HepG2 (cell line): ENCODE data around the gene CCDC38. TPM values are rescaled to one million over a fixed set of nuclear protein-coding genes. Genes with fewer than 3 reads are reported as not detected.
A peak's percentile ranks its signal among the peaks of the same experiment; 100 is the strongest.

ENCODE experiments used
- ARNT ChIP-seq: fragments of 450-650 bp; IDR thresholded peaks from 2 replicates; pipeline ENCODE4 v1.6.1; 2017
- ASH2L ChIP-seq: fragments of 300-600, 200-600 bp; sonication (generic); IDR thresholded peaks from 2 replicates; pipeline ENCODE4 v1.7.0; 2017; ENCODE audit warnings: low read depth, mild to moderate bottlenecking, moderate library complexity, mixed read lengths, low read length; ENCODE audit not compliant: insufficient read length
- ATF1 ChIP-seq: IDR thresholded peaks from 2 replicates; pipeline ENCODE4 v1.6.1; 2016; ENCODE audit warnings: mild to moderate bottlenecking, control low read depth
- DPF2 ChIP-seq: sonication (generic); formaldehyde crosslinking; IDR thresholded peaks from 2 replicates; pipeline ENCODE4 v1.4.0; 2020; ENCODE audit warnings: mild to moderate bottlenecking, low read depth, missing genetic modification reagents, borderline replicate concordance
- DR1 ChIP-seq: sonication (generic); formaldehyde crosslinking; IDR thresholded peaks from 2 replicates; pipeline ENCODE4 v1.8.0; 2021; ENCODE audit warnings: mild to moderate bottlenecking, missing genetic modification reagents, inconsistent platforms
- FOXJ3 ChIP-seq: sonication (generic); formaldehyde crosslinking; IDR thresholded peaks from 2 replicates; pipeline ENCODE4 v1.4.0; 2020; ENCODE audit warnings: missing genetic modification reagents, mild to moderate bottlenecking, borderline replicate concordance
- GABPA ChIP-seq, 2 experiments: IDR thresholded peaks; 2 replicates each; pipeline ENCODE4 v1.6.1; 2011 to 2016; ENCODE audit warnings: low read depth in 2 of 2, low read length in 1 of 2, missing biosample characterization in 1 of 2, missing genetic modification characterization in 1 of 2
- MED8 ChIP-seq: sonication (generic); formaldehyde crosslinking; IDR thresholded peaks from 2 replicates; pipeline ENCODE4 v1.8.1; 2023; ENCODE audit warnings: mild to moderate bottlenecking, missing genetic modification reagents; ENCODE audit not compliant: insufficient replicate concordance
- MEIS2 ChIP-seq: sonication (generic); formaldehyde crosslinking; IDR thresholded peaks from 2 replicates; pipeline ENCODE4 v1.9.0; 2021; ENCODE audit warnings: mild to moderate bottlenecking, missing genetic modification reagents
- MIXL1 ChIP-seq: IDR thresholded peaks from 2 replicates; pipeline ENCODE4 v1.6.1; 2016
- MTERF4 ChIP-seq: sonication (generic); formaldehyde crosslinking; IDR thresholded peaks from 2 replicates; pipeline ENCODE4 v1.8.0; 2023; ENCODE audit warnings: mild to moderate bottlenecking, missing genetic modification reagents
- NFKB2 ChIP-seq: sonication (generic); formaldehyde crosslinking; IDR thresholded peaks from 2 replicates; pipeline ENCODE4 v1.4.0; 2020; ENCODE audit warnings: missing genetic modification reagents, borderline replicate concordance
- RARA ChIP-seq: IDR thresholded peaks from 2 replicates; pipeline ENCODE4 v1.6.1; 2016; ENCODE audit warnings: missing genetic modification reagents, missing compliant biosample characterization
- SRSF4 ChIP-seq: fragments of 200-400 bp; formaldehyde crosslinking; IDR thresholded peaks from one replicate; pipeline ENCODE4 v1.6.1; 2018; ENCODE audit warnings: mild to moderate bottlenecking, low read depth, low read length, moderate library complexity; ENCODE audit not compliant: poor library complexity, severe bottlenecking
- SYNCRIP ChIP-seq: fragments of 200-400 bp; formaldehyde crosslinking; IDR thresholded peaks from 2 replicates; pipeline ENCODE4 v1.6.1; 2018; ENCODE audit warnings: mild to moderate bottlenecking, low read depth, low read length; ENCODE audit not compliant: insufficient read depth
- TBL1XR1 ChIP-seq: fragments of 150-350 bp; IDR thresholded peaks from 2 replicates; pipeline ENCODE4 v1.6.1; 2014; ENCODE audit warnings: borderline replicate concordance, low read length; ENCODE audit not compliant: partially characterized antibody
- TCF12 ChIP-seq, 2 experiments: fragments of 450-650 bp in 1 of 2; sonication (generic) in 1 of 2; formaldehyde crosslinking in 1 of 2; IDR thresholded peaks; 2 replicates each; pipeline versions ENCODE4 v1.6.1 to v1.8.0; 2017 to 2022; ENCODE audit warnings: antibody characterized with exemption in 1 of 2, mild to moderate bottlenecking in 1 of 2, missing genetic modification reagents in 1 of 2, moderate library complexity in 1 of 2
- YEATS2 ChIP-seq: sonication (generic); formaldehyde crosslinking; IDR thresholded peaks from 2 replicates; pipeline ENCODE4 v1.4.0; 2020; ENCODE audit warnings: missing genetic modification reagents, borderline replicate concordance
- ZBTB49 ChIP-seq: sonication (generic); formaldehyde crosslinking; IDR thresholded peaks from 2 replicates; pipeline ENCODE4 v1.4.0; 2020; ENCODE audit warnings: missing genetic modification reagents, borderline replicate concordance
- ZNF232 ChIP-seq: sonication (generic); formaldehyde crosslinking; IDR thresholded peaks from 2 replicates; pipeline ENCODE4 v1.4.0; 2020; ENCODE audit warnings: missing genetic modification reagents, borderline replicate concordance
- ZNF264 ChIP-seq: sonication (generic); formaldehyde crosslinking; IDR thresholded peaks from 2 replicates; pipeline ENCODE4 v1.4.0; 2020; ENCODE audit warnings: missing genetic modification reagents
- ZNF3 ChIP-seq: IDR thresholded peaks from 2 replicates; pipeline ENCODE4 v1.7.0; 2017; ENCODE audit warnings: inconsistent platforms
- ZSCAN29 ChIP-seq: sonication (generic); formaldehyde crosslinking; conservative IDR thresholded peaks from 2 replicates; pipeline ENCODE4 v1.4.0; 2020; ENCODE audit warnings: mild to moderate bottlenecking, missing genetic modification reagents
- polyA plus RNA-seq, 8 experiments: library from polyadenylated mRNA; depleted of rRNA in 3 of 8; stranded (reverse) in 7 of 8; unstranded in 1 of 8; fragments of >200 nt; fragmentation: Illumina TruSeq in 4 of 8; extraction: Trizol in 4 of 8; gene quantifications; 2 replicates each; pipeline versions ENCODE4 v1.2.1 to v1.2.3, GENCODE V29; 2011 to 2016; ENCODE audit warnings: low read depth in 4 of 8, missing spikeins in 1 of 8, mixed read lengths in 1 of 8; ENCODE audit not compliant: insufficient read depth in 1 of 8
- total RNA-seq, 5 experiments: library from RNA; depleted of rRNA; stranded (reverse); fragments of >200 nt; fragmentation: Illumina TruSeq; extraction: Trizol; gene quantifications; 2 replicates each; pipeline ENCODE4 v1.2.3, GENCODE V29; 2016; ENCODE audit warnings: low read depth in 1 of 5

The CCDC38 gene
- total and polyA plus RNA-seq, 2 of the 13 experiments (the other 11 are each of a cell fraction or from before 2014, with no cell fraction given), result 0.24 to 0.32 TPM

- TF ChIP-seq SRSF4, result no peak
- no peak for TF ChIP-seq ZSCAN29
- TF ChIP-seq FOXJ3 (CRISPR knock-in tag), result peak; percentile 92
- TF ChIP-seq GABPA (IDR thresholded peaks at IDR 0.05; ENCODE audit: low read depth, low read length), result no peak
- peak; percentile 55; the same call in 1 of the 2 replicates for TF ChIP-seq GABPA (CRISPR knock-in tag; IDR thresholded peaks at IDR 0.05; ENCODE audit: low read depth)
- TF ChIP-seq NFKB2 (CRISPR knock-in tag), result no peak
- TF ChIP-seq ATF1 (CRISPR knock-in tag), result peak; percentile 79
- TF ChIP-seq SYNCRIP, result no peak
- peak; percentile 80 for TF ChIP-seq TBL1XR1
- TF ChIP-seq RARA (CRISPR knock-in tag), result peak; percentile 99
- TF ChIP-seq MED8 (CRISPR knock-in tag), result no peak
- peak; percentile 89 for TF ChIP-seq MEIS2 (CRISPR knock-in tag)
- TF ChIP-seq ZNF3 (CRISPR knock-in tag), result no peak
- no peak for TF ChIP-seq ZBTB49 (CRISPR knock-in tag)
- TF ChIP-seq YEATS2 (CRISPR knock-in tag), result peak; percentile 61; the same call in 1 of the 2 replicates
- no peak for TF ChIP-seq ARNT
- peak; percentile 69; the same call in 1 of the 2 replicates for TF ChIP-seq ZNF232 (CRISPR knock-in tag)
- TF ChIP-seq MIXL1 (CRISPR knock-in tag), result peak; percentile 98
- TF ChIP-seq ZNF264 (CRISPR knock-in tag), result peak; percentile 74; the same call in 1 of the 2 replicates
- 0 out of 2 replicates have a peak, but pooled peaks have one; percentile 32 for TF ChIP-seq MTERF4 (CRISPR knock-in tag)
- peak; percentile 68 for TF ChIP-seq ASH2L
- no peak for TF ChIP-seq TCF12 (IDR thresholded peaks at IDR 0.05)
- peak; percentile 89; the same call in 1 of the 2 replicates for TF ChIP-seq TCF12 (CRISPR knock-in tag; IDR thresholded peaks at IDR 0.05)
- no peak for TF ChIP-seq DR1 (CRISPR knock-in tag)
- peak; percentile 55; the same call in 1 of the 2 replicates for TF ChIP-seq DPF2 (CRISPR knock-in tag)
Measured at GRCh38 chr12:95940514-95940913, 1.9 kb downstream of the CCDC38 start (continued).
